SK-N-SH treated with all-trans-retinoic acid at 6 μM for 48 hours (cell line): ENCODE results near the gene KDM4E.

ENCODE experiments used
- ATAC-seq: fragments of 200-7000 bp; cut with Tn5 transposase; 3 replicates; pipeline ENCODE4 v1.9.1; 2020; ENCODE audit warnings: mild to moderate bottlenecking, moderate library complexity
- ARNTL ChIP-seq: fragments of 450-650 bp; formaldehyde crosslinking; IDR thresholded peaks from 2 replicates; pipeline ENCODE4 v1.5.0; 2020; ENCODE audit warnings: low read depth, mild to moderate bottlenecking, moderate library complexity, borderline replicate concordance
- BACH2 ChIP-seq: fragments of 250-450 bp; sonication (Bioruptor Pico); IDR thresholded peaks from 2 replicates; pipeline ENCODE4 v1.9.0; 2021; ENCODE audit warnings: mild to moderate bottlenecking, borderline replicate concordance
- CREB5 ChIP-seq: fragments of 250-450 bp; sonication (Bioruptor Pico); IDR thresholded peaks from 2 replicates; pipeline ENCODE4 v1.5.1; 2020; ENCODE audit warnings: low read depth, mild to moderate bottlenecking, moderate library complexity
- CSDC2 ChIP-seq: fragments of 250-450 bp; sonication (Bioruptor Pico); IDR thresholded peaks from 2 replicates; pipeline ENCODE4 v1.5.0; 2020; ENCODE audit warnings: mild to moderate bottlenecking, moderate library complexity
- CSRNP3 ChIP-seq: fragments of 250-450 bp; sonication (Bioruptor Pico); IDR thresholded peaks from 2 replicates; pipeline ENCODE4 v1.5.1; 2021; ENCODE audit warnings: mild to moderate bottlenecking, moderate library complexity
- ESRRG ChIP-seq: fragments of 250-450 bp; sonication (Bioruptor Pico); IDR thresholded peaks from 2 replicates; pipeline ENCODE4 v1.6.1; 2021; ENCODE audit warnings: mild to moderate bottlenecking
- ISL1 ChIP-seq: fragments of 250-450 bp; sonication (Bioruptor Pico); IDR thresholded peaks from 2 replicates; pipeline ENCODE4 v2.1.2; 2022; ENCODE audit warnings: mild to moderate bottlenecking, moderate library complexity
- PATZ1 ChIP-seq: fragments of 250-450 bp; sonication (Bioruptor Pico); IDR thresholded peaks from 2 replicates; pipeline ENCODE4 v1.8.0; 2020; ENCODE audit warnings: mild to moderate bottlenecking, moderate library complexity, borderline replicate concordance
- POU6F1 ChIP-seq: fragments of 250-450 bp; sonication (Bioruptor Pico); IDR thresholded peaks from 2 replicates; pipeline ENCODE4 v1.8.0; 2021; ENCODE audit warnings: low read depth, mild to moderate bottlenecking, moderate library complexity, borderline replicate concordance
- PPARA ChIP-seq: fragments of 250-450 bp; sonication (Bioruptor Pico); IDR thresholded peaks from 2 replicates; pipeline ENCODE4 v1.5.0; 2020; ENCODE audit warnings: mild to moderate bottlenecking, borderline replicate concordance
- RARB ChIP-seq: fragments of 250-450 bp; sonication (Bioruptor Pico); IDR thresholded peaks from 2 replicates; pipeline ENCODE4 v1.8.0; 2021; ENCODE audit warnings: mild to moderate bottlenecking, moderate library complexity
- SNAI2 ChIP-seq: fragments of 250-450 bp; sonication (Bioruptor Pico); IDR thresholded peaks from 2 replicates; pipeline ENCODE4 v1.5.0; 2020; ENCODE audit warnings: mild to moderate bottlenecking, moderate library complexity
- TCF4 ChIP-seq: fragments of 250-450 bp; sonication (Bioruptor Pico); IDR thresholded peaks from 2 replicates; pipeline ENCODE4 v1.8.0; 2021; ENCODE audit warnings: mild to moderate bottlenecking, moderate library complexity, borderline replicate concordance
- TOX ChIP-seq: fragments of 250-450 bp; sonication (Bioruptor Pico); IDR thresholded peaks from 2 replicates; pipeline ENCODE4 v1.8.0; 2021; ENCODE audit warnings: mild to moderate bottlenecking, moderate library complexity, borderline replicate concordance
- ZC3H10 ChIP-seq: fragments of 250-450 bp; sonication (Bioruptor Pico); IDR thresholded peaks from 2 replicates; pipeline ENCODE4 v1.5.1; 2021; ENCODE audit warnings: mild to moderate bottlenecking, moderate library complexity
- ZFP3 ChIP-seq: fragments of 250-450 bp; sonication (Bioruptor Pico); IDR thresholded peaks from 2 replicates; pipeline ENCODE4 v1.5.0; 2020; ENCODE audit warnings: mild to moderate bottlenecking, moderate library complexity
- ZFP30 ChIP-seq: fragments of 450-650 bp; formaldehyde crosslinking; IDR thresholded peaks from 2 replicates; pipeline ENCODE4 v1.5.0; 2022; ENCODE audit warnings: mild to moderate bottlenecking, moderate library complexity
- ZNF565 ChIP-seq: fragments of 450-650 bp; formaldehyde crosslinking; conservative IDR thresholded peaks from 2 replicates; pipeline ENCODE4 v1.5.0; 2020; ENCODE audit warnings: low read depth, mild to moderate bottlenecking, moderate library complexity
- ZNF70 ChIP-seq: fragments of 450-650 bp; formaldehyde crosslinking; IDR thresholded peaks from 2 replicates; pipeline ENCODE4 v1.5.0; 2020; ENCODE audit warnings: mild to moderate bottlenecking, moderate library complexity
- ZNF8 ChIP-seq: fragments of 450-650 bp; formaldehyde crosslinking; IDR thresholded peaks from 2 replicates; pipeline ENCODE4 v1.5.0; 2020; ENCODE audit warnings: mild to moderate bottlenecking, moderate library complexity

Gene KDM4E

GRCh38 chr11:94988748-94989147, 36.3 kb upstream of the KDM4E start:
- TF ChIP-seq BACH2 (CRISPR knock-in tag): no peak
- no peak for TF ChIP-seq TOX (CRISPR knock-in tag)
- no peak for TF ChIP-seq ZFP30
- TF ChIP-seq ZNF8: no peak
- no peak for TF ChIP-seq ARNTL (CRISPR knock-in tag)
- TF ChIP-seq POU6F1 (CRISPR knock-in tag): no peak
- TF ChIP-seq CREB5 (CRISPR knock-in tag): no peak
- TF ChIP-seq TCF4 (CRISPR knock-in tag): no peak
- no peak for TF ChIP-seq RARB
- TF ChIP-seq ZNF565 (CRISPR knock-in tag): no peak
- TF ChIP-seq PPARA (CRISPR knock-in tag): no peak
- ATAC-seq: no peak

GRCh38 chr11:94993400-94993943, 31.6 kb upstream of the KDM4E start:
- ATAC-seq: no peak
- TF ChIP-seq TCF4 (CRISPR knock-in tag) (no peak), SNAI2 (CRISPR knock-in tag) (no peak)

GRCh38 chr11:94997437-94997836, 27.6 kb upstream of the KDM4E start:
- ATAC-seq: no peak
- TF ChIP-seq TCF4 (CRISPR knock-in tag) (no peak), CREB5 (CRISPR knock-in tag) (no peak), TOX (CRISPR knock-in tag) (no peak), ZNF8 (no peak), ZNF565 (CRISPR knock-in tag) (no peak), PPARA (CRISPR knock-in tag) (no peak), ZNF70 (CRISPR knock-in tag) (no peak), CSDC2 (CRISPR knock-in tag) (no peak), ZFP3 (CRISPR knock-in tag) (no peak), ZC3H10 (no peak), CSRNP3 (CRISPR knock-in tag) (no peak), BACH2 (CRISPR knock-in tag) (no peak), POU6F1 (CRISPR knock-in tag) (no peak), ARNTL (CRISPR knock-in tag) (no peak), RARB (no peak), ESRRG (CRISPR knock-in tag) (no peak), ISL1 (CRISPR knock-in tag) (no peak)

GRCh38 chr11:94998285-94998684, 26.8 kb upstream of the KDM4E start:
- TF ChIP-seq ZNF565 (CRISPR knock-in tag) (no peak), TCF4 (CRISPR knock-in tag) (no peak), CSDC2 (CRISPR knock-in tag) (no peak), PATZ1 (CRISPR knock-in tag) (no peak), BACH2 (CRISPR knock-in tag) (no peak)
- TF ChIP-seq, all 23 proteins: peak for 0
- no peak for ATAC-seq
